Measurements from ENCODE around the gene OR8J1.

OR8J1 gene

DNA sequence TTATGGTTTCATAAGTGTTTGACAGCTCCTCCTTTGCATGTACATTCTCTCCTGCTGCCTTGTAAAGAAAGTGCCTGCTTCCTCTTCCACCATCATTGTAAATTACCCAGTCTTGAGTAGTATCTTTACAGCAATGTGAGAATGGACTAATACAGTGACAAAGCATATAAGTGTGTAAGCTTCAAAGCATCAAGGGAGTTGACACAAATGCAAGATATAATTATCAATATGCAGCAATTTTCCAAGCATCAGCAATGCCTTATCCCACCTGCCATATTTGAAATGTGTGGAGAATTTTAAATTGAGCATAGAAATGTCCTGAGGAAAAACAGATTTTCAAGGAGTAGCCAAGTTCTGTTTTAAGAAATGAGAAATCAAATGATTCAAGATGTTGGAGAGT, 56.7 kb downstream of the OR8J1 start:
- peaks cover 1% of the 10 kb centered on the region for H3K36me3 Mint-ChIP-seq (ENCODE audit: insufficient read depth)
- peaks cover 41% of the 10 kb centered on the region for H3K9me3 Mint-ChIP-seq
- DNase-seq (ENCODE audit: low spot score in 2 of 2) = no peak
- no peak overlapping the region for H3K4me3 Mint-ChIP-seq
- no peak overlapping the region for H3K27ac Mint-ChIP-seq (ENCODE audit: low read depth)
- H3K4me1 Mint-ChIP-seq = no peaks in the 10 kb centered on the region
- H3K27me3 Mint-ChIP-seq = no peaks in the 10 kb centered on the region
- ATAC-seq (replicated peaks; ENCODE audit: extremely low read depth, poor library complexity, severe bottlenecking) = no peak
